Tibial artery (tissue), 4 donors: ENCODE measurements around the gene RTP5.

Source experiments
- DNase-seq, 2 donors: peaks; one replicate each; pipeline ENCODE4 v3.0.0-alpha.2; 2019
- H3K27ac ChIP-seq, 2 donors: fragments of 200-600 bp; sonication (generic) in 1 of 2; 1 replicate in 1 of 2; 2 replicates in 1 of 2; pipeline ENCODE4 v1.5.1; 2018 to 2019; ENCODE audit warnings: mild to moderate bottlenecking in 1 of 2
- H3K27me3 ChIP-seq, 2 donors: fragments of 200-600 bp; sonication (generic) in 1 of 2; one replicate each; pipeline versions ENCODE4 v1.5.1 to v1.6.0; 2016 to 2019
- H3K36me3 ChIP-seq, 3 donors: fragments of 200-600 bp; sonication (generic) in 2 of 3; one replicate each; pipeline ENCODE4 v1.5.1; 2016 to 2019; ENCODE audit warnings: mild to moderate bottlenecking in 2 of 3
- H3K4me1 ChIP-seq, 4 donors: fragments of 200-600 bp; sonication (generic) in 2 of 4; 1 replicate in 3 of 4; 2 replicates in 1 of 4; pipeline ENCODE4 v1.5.1; 2016 to 2019
- H3K4me3 ChIP-seq, 2 donors: fragments of 200-600 bp; sonication (generic) in 1 of 2; 1 replicate in 1 of 2; 2 replicates in 1 of 2; pipeline ENCODE4 v1.5.1; 2018 to 2019; ENCODE audit warnings: mild to moderate bottlenecking in 2 of 2
- H3K9me3 ChIP-seq, 3 donors: fragments of 200-600 bp; sonication (generic) in 1 of 3; one replicate each; pipeline ENCODE4 v1.5.1; 2016 to 2019
- intact Hi-C: fragments of 100-400 bp; cut with DNase I; formaldehyde crosslinking; loops from one replicate; pipeline ENCODE4 v1.15.0; 2023; ENCODE audit warnings: low total_unique reads
- TF ChIP-seq, protein P1 (sequence below), 2 experiments: fragments of 200-600 bp in 1 of 2; fragments of 450-650 bp in 1 of 2; IDR thresholded peaks; one replicate each; pipeline ENCODE4 v1.5.1; 2017 to 2019; ENCODE audit warnings: antibody characterized with exemption in 2 of 2, mild to moderate bottlenecking in 1 of 2, moderate library complexity in 1 of 2

RTP5 gene

DNA sequence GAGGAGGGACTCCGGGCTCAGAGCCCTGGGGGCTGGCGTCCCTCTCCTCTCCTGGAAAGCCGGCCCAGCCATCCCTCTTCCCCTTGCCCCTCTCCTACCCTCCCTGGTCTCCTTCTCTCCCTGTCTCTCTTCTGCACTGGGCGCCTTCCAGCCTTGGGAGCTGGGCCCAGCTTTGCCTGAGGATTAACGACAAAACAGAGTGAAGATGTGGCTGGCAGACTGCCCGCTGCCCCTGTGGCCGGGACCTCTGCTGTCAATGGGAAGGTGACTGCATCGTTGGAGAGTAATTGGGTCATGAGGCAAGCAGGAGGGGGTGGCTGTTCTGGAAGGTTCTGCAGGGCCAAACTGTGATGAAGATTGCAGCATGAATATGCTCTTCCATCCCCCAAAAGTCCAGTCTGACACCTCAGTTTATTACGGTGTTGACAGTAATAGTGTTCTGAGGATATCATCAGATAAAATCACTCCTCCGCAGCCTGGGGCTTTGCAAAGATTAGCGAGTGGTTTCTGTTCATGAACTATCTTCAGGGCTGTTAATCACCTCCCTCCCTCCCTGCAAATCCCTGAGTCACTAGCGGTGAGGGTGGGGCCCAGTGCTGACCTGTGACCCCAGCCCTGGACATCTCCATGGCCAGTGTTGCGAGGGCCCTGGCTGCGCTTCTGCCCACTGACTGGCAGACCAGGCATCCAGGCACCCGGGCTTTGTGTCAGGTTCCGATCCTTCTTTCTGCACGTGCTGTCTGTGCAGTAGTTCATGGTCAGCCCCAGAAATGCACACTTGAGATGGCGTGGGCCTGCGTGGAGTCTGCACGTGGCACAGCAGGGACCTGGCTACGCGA, 23.0 kb downstream of the RTP5 start:
- DNase-seq: peak; percentile 19 to 60
- no peak overlapping the region for H3K27ac ChIP-seq
- intact Hi-C loops: no loop called here

DNA sequence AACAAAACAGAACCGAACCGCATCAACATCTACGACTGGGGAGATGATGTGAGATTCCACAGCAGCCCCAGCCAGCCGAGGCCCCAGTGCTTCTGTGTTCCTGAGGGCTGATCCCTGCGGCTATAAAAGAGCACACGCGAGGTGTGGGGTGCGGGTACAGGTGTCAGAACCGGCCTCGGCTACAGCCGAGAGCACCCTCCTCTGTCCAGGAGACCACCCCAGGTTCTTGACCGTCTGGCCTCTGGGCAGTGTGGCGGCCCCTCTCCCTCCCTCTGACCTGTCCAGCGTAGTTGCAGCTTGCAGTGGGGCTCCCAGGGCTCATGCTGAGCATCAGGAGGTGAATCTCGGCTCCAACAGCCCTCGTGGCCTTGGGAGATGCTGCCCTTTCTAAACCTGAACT, 23.7 kb downstream of the RTP5 start:
- Histone ChIP-seq H3K36me3 (no peaks in the 10 kb centered on the region), H3K27me3 (no peaks in the 10 kb centered on the region), H3K4me3 (no peak overlapping the region), H3K4me1 (peaks cover 0 to 11% (median 0%) of the 10 kb centered on the region in 4 donors), H3K27ac (no peak overlapping the region), H3K9me3 (no peaks in the 10 kb centered on the region)
- peak; percentile 15 to 33 for DNase-seq
- intact Hi-C loops: no loop called here
- TF ChIP-seq, protein P1, sequence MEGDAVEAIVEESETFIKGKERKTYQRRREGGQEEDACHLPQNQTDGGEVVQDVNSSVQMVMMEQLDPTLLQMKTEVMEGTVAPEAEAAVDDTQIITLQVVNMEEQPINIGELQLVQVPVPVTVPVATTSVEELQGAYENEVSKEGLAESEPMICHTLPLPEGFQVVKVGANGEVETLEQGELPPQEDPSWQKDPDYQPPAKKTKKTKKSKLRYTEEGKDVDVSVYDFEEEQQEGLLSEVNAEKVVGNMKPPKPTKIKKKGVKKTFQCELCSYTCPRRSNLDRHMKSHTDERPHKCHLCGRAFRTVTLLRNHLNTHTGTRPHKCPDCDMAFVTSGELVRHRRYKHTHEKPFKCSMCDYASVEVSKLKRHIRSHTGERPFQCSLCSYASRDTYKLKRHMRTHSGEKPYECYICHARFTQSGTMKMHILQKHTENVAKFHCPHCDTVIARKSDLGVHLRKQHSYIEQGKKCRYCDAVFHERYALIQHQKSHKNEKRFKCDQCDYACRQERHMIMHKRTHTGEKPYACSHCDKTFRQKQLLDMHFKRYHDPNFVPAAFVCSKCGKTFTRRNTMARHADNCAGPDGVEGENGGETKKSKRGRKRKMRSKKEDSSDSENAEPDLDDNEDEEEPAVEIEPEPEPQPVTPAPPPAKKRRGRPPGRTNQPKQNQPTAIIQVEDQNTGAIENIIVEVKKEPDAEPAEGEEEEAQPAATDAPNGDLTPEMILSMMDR (IDR thresholded peaks at IDR 0.05): no peak

More for the DNA sequence above, 23.0 kb downstream of the RTP5 start:
- TF ChIP-seq, protein P1 (IDR thresholded peaks at IDR 0.05): no peak
- H3K9me3 ChIP-seq: no peaks in the 10 kb centered on the region
- H3K4me3 ChIP-seq: no peak overlapping the region
- no peaks in the 10 kb centered on the region for H3K36me3 ChIP-seq
- H3K4me1 ChIP-seq: peaks cover 0 to 11% (median 0%) of the 10 kb centered on the region in 4 donors
- H3K27me3 ChIP-seq: no peaks in the 10 kb centered on the region

DNA sequence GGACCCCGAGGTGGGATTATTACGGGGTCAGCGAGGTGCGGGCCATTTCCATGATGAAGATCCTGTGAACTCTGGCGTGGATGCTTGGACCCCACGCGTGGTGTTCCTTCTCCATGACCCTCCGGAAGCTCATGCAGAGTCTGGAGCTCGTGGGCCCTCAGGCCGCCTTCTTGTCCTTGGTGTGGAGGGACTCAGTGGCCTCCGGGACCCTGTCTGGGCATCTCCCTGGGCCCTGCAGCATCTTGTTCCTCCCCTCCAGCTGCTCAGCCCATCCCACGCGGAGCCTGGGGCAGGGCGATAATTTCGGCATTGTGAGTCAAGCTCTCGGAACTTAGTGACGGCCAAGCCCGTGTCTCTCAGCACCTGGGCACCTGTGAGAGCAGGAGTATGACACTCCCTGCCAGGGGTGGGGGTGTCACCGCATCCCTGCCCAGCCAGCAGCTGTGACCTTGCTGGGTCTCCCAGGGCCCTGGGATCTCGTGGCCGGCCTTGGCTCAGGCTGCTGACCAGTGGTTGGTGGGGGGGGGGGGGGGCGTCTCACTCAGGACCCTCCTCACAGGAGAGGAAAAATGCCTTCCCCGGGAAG, 24.6 kb downstream of the RTP5 start:
- DNase-seq: peak in 1 of 2 donors; percentile 7
- intact Hi-C loops: no loop called here
- H3K27me3 ChIP-seq: peaks cover 0 to 7% of the 10 kb centered on the region in 2 donors
- H3K4me3 ChIP-seq: no peak overlapping the region
- no peaks in the 10 kb centered on the region for H3K36me3 ChIP-seq
- no peaks in the 10 kb centered on the region for H3K9me3 ChIP-seq
- no peak overlapping the region for H3K27ac ChIP-seq
- peaks cover 0 to 11% (median 0%) of the 10 kb centered on the region in 4 donors for H3K4me1 ChIP-seq
- TF ChIP-seq, protein P1 (IDR thresholded peaks at IDR 0.05): no peak

DNA sequence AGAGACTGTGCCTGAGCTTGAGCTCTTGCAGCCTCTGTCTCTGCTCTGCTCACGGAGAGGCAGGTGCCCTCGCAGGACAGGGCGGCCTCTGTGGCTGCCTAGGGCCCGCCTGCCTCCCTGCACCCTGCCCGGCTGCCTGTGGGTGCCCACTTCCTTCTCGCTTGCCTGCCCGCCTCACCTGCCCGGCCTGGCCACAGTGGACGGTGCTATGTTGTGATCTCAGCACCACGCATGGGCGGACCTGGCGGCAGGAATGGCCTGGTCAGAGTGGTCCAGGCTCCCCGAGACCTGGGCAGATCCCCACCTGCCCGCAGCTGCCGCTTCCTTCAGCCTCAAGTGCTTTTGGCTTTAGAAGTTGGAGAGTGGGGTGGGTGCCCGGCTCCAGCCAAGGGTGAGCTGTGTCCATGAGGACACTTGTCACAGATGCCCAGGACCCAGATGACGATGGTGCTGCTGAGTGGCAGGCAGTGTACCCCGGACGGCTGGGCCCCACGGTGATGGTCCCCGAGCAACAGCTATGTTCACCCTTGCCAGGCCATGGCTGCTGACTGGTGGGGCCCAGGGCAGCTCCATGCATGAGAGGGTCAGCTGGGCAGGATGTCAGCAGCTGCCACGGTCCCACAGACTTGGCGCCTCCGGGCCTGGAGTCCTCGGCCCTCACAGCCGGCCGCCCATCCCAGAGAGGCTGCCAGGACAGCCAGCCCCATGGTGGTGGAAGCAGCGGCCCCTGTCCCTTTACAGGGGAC, 25.3 kb downstream of the RTP5 start:
- peaks cover 0 to 13% of the 10 kb centered on the region in 2 donors for H3K27me3 ChIP-seq
- H3K9me3 ChIP-seq: no peaks in the 10 kb centered on the region
- H3K36me3 ChIP-seq: no peaks in the 10 kb centered on the region
- intact Hi-C loops: no loop called here
- H3K27ac ChIP-seq: no peak overlapping the region
- TF ChIP-seq, protein P1 (IDR thresholded peaks at IDR 0.05): no peak
- no peak overlapping the region for H3K4me3 ChIP-seq
- peaks cover 0 to 11% (median 0%) of the 10 kb centered on the region in 4 donors for H3K4me1 ChIP-seq
- peak; percentile 20 to 63 for DNase-seq

DNA sequence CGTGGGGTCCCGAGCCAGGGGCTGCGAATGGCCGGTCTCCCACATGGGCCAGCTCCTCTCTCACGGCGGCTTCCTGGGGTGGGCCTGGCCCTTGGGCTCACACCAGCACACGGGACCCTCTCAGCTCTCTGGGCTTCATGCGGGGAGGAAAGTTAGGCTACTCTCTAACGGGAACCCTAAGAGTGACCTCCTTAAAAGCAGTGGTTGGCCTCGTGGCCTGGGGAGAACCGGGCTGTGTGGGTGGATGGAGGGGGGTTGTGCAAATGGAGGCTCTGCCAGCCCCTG, 25.8 kb downstream of the RTP5 start:
- DNase-seq: peak in 1 of 2 donors; percentile 13
- intact Hi-C loops: no loop called here
- peaks cover 0 to 13% (median 0%) of the 10 kb centered on the region in 4 donors for H3K4me1 ChIP-seq
- H3K9me3 ChIP-seq: no peaks in the 10 kb centered on the region
- H3K27ac ChIP-seq: no peak overlapping the region
- TF ChIP-seq, protein P1 (IDR thresholded peaks at IDR 0.05): no peak
- no peaks in the 10 kb centered on the region for H3K36me3 ChIP-seq
- no peak overlapping the region for H3K4me3 ChIP-seq
- peaks cover 0 to 18% of the 10 kb centered on the region in 2 donors for H3K27me3 ChIP-seq
